IPS-NIHi11 (cell line): ENCODE results near the gene ATF7.
"Not testable (repeated sequence)": the region's sequence is repeated elsewhere in the genome, so short reads cannot be mapped to it uniquely, and the experiment has no call there.

Source experiments
- DNase-seq: peaks from one replicate; pipeline ENCODE4 v3.0.0; 2012; ENCODE audit warnings: mixed read lengths, low spot score

ATF7 gene

DNA sequence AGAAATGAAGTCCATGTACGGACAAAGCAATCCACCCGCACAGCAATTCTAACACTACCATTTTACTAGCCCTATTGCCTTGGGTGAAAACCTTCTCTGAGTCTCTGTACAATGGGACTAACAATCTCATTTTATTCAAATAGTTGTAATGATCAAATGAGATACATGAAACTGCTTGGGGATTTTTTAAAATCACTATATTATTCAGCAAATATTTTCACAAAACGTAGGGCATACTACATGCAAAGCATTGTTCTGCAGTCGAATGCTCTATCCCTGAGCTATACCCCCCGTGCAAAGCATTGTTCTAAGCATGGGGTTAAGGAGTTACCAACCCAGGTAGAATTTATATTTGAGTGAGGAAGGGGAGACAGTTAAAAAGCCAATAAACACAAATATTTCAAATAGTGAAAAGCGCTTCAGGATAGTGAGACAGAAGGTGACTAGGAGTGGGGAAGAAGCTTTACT, 554 bp upstream of the ATF7 start:
- DNase-seq: no peak

DNA sequence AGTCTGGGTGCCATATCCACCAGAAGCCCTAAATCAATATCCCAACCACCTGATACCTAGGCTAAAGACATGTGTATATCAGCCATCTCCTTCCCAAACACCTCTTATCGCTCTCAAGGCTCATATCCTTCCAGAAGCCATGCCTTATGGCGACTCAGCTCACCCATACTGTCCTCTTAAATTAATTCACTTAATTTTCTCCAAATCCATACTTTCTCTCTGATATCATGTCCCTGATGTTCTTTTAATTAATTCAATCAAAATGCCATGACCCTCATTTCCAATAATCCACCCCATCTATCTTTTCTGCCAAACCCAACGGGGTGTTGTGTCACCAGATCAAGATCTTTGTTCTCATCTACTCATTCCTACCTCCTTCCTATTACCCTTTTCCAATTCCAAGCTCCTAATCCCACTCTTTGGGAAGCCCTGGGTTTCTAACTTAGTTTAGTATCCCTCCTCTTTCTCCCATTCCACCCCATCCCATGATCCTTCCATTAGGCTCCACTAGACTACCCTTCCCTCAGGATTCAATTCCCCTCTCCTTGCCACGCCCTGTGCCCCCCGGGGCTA, 723 bp downstream of the ATF7 start:
- DNase-seq: no peak

DNA sequence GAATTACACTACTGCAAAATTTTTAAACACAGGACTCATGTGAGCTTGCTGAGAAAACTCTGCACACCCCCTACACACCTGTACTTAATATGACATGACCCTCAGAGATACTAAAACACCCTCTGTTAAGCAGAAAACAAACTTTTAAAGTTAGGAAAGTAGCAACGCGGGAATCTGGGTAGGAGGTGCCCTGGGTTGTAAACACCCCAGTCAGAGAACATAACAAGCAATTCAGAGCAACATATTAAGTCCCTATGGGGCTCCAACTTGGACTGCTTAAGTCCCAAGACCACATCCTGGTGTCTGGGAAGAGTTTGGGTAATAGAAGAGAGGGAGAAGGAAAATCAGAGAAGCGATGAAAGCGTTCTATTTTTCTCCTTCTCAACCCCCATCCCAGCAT, 1.2 kb downstream of the ATF7 start:
- no peak for DNase-seq

DNA sequence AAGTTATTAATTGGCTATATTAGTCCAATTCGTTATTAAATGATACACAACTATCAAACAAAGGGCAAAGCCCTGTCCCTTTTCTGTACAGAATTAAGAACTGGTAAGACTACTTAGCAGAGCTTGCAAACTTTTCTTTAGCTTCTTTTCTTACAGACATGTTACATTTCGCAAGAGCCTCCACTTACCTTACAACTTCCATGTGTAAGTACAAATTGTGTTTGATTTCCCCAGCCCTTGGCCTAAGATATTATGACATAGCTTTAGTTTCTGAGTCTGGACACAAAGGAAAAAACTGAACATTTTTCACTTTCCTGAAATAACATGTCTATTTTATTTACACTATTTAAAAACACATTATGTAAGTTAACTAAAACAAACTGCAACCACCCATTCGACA, 1.7 kb downstream of the ATF7 start:
- DNase-seq: no peak

DNA sequence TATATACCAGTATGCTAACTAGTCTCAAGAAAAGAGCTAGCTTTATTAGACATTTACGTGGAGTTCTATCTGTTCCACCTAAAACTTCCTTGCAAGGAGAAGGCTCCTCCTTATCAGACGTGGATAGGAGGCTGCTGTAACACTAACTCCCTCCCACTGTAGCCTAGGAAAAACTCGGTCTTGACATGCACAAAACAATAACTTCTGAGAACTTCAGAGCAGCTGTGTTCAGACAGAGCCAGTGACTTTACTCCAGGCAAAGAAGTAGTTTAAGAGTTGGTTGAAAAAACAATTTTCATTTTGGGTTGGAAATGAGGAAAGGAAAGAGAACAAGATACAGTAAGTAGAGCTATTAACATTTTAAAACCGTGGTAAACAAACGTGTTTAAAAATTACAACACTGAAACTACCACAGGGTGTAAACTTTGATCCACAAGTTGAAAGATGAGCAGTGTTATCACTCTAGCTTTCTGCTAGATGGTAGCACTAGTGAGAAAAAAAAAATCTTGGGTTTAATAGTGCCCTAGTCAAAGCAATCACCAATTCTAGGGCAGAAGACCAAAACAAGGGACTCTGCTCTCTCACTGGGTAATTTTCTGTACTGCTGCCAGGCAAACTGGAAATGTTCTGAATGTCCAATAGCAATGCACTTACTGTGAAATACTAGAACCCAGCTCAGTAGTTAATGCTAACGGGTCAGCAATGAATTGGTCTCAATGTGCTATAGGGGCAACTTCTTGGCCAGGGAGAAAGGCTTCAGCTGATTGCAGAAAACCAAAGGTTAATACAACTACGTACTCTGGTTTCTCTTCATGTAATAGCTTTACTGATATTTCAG, 2.4 kb downstream of the ATF7 start:
- DNase-seq: peak; percentile 8

DNA sequence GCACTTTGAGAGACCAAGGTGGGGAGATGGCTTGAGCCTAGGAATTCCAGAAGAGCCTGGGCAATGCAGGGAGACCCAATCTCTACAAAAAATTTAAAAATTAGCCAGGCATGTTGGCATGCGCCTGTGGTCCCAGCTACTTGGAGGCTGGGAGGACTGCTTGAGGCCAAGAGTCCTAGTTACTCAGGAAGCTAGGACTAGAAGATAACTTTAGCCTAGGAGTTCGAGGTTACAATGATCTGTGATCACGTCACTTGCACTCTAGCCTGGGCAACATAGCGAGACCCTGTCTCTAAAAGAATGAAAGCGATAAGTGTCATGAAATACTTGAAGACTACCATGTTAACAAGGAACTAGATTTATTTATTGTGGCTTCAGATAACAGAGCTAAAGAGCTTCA, 3.5 kb downstream of the ATF7 start:
- no peak for DNase-seq

DNA sequence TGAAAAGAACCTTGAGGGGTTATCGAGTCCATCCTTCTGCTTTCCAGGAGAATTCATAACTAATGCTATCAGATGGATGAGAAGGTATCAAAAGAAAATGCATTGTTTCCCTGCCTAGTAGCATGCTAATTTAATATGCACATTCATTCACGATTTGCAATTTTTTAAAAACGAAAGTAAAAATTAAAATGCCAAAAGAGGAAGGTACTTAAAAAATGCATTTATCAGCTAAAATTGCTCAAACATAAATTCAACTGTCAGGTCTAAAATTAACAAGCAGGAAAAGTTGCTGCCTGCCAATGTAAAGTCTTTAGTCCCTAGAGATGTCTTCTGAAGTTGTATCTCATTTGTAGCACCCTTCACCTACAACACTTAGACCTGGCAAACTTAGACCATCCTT, 7.9 kb downstream of the ATF7 start:
- no peak for DNase-seq

DNA sequence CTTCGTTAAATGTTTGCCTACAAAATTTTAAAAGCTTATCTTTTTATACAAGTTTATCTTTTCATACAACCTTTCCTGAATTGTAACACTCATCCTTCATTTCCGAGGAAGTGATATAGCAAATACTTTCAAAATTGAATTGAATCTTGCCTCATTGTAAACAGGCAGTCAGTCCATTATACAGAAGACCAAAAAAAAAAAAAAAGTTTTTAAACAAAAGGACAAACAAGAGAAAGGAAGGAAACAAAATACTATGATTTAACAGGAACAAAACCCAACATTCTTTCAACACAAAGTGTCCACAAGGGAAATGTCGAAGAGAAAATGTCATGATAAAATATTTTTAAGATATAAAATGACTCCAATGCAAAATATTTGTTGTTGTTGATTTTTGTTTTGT, 8.5 kb downstream of the ATF7 start:
- no peak for DNase-seq

DNA sequence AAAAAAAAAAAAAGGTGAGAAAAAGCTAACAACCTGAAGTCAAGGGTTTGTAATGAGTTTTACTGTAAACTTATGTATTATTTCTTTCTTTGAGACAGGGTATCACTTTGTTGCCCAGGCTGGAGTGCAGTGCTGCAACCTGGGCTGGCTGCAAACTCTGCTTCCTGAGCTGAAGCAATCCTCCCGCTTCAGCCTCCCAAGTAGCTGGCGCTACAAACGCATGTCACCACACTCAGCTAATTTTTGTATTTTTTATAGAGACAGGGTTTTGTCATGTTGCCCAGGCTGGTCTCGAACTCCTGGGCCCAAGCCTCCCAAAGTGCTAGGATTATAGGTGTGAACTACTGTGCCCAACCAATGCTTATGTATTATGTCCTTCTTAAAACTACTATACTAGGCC, 9.2 kb downstream of the ATF7 start:
- DNase-seq: no peak

DNA sequence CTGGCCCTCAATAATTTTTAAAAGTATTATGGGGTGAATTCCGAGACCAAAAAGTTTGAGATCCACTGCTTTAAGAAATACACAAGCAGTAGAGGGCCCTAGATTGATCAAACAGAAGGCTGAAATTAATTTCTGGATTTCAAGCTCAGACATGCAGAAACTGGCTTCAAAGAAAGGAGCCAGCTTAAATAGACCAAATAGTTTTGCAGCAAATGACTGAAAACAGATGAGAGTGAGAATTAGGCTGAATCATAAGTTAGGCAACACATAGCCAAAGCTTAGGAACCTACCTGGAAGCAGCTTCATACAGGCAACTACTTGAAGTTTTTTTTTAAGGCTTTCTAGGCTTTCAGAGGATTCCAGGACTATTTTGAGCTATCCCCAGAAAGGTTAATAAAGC, 12.4 kb downstream of the ATF7 start:
- DNase-seq: no peak

DNA sequence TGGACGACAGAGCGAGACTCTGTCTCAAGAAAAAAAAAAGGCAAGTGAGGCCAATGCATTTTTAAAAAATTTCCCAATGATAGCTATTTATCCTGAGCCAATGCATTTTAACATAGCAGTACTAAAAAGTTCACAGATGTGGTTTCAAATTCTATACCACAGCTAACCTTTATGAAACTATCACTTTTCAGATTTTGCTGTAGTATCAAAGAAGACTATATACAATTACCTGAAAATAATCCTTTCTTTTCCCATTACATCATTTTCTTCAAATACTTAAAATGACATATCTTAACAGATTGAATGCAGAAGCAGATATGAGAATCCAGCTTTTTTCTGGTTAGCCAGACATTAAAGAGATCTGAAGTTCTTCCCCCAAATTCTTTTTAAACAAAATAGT, 13.2 kb downstream of the ATF7 start:
- no peak for DNase-seq

DNA sequence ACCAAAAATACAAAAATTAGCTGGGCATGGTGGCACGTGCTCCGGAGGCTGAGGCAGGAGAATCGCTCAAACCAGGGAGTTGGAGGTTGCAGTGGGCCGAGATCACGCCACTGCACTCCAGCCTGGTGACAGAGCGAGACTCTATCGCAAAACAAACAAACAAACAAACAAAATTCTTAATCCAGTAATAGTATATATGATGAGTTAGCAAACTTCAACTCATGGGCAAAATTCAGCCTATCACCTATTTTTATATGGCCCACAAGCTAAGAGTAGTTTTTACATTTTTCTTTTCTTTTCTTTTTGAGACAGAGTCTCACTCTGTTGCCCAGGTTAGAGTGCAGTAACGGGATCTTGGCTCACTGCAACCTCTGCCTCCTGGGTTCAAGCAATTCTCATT, 14.9 kb downstream of the ATF7 start:
- DNase-seq: no peak

DNA sequence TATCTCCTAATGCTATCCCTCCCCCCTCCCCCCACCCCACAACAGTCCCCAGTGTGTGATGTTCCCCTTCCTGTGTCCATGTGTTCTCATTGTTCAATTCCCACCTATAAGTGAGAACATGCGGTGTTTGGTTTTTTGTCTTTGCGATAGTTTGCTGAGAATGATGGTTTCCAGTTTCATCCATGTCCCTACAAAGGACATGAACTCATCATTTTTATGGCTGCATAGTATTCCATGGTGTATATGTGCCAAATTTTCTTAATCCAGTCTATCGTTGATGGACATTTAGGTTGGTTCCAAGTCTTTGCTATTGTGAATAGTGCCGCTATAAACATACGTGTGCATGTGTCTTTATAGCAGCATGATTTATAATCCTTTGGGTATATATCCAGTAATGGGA, 19.5 kb downstream of the ATF7 start:
- DNase-seq: not testable (repeated sequence)

DNA sequence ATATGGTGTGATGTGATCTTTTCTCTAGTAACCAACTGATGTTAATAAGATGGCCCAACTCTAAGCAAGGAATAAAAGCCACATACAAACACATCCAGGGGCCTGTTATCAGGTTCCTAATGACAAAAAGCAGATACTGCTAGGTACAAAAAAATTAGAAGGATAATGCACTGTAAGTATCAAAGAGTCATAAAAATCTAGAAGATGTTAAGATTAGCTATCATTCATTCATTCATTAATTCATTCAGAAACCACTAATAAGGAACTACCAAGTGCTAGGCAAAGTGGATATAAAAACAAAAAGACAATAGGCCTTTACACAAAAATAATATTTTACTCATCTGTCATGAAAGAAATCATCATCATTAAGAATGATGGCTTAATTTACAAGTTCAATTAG, 21.6 kb downstream of the ATF7 start:
- DNase-seq: no peak

DNA sequence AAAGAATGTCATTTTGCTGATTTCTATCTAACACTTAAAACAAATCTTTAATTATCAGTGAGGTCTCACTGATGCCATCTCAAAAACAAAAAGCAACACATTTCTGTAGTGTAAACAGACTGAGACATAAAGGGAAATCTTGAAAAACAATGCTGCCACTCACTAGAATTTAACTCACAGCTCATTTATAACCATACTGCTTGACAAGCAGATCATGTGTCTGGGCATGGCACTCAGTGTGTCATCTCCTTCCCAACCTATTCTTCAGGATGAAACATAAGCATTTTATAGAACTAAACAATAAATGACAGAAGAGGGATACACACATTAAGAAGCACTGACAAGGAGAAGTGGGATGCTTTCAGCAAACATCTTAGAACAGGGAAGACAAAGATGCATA, 22.4 kb downstream of the ATF7 start:
- DNase-seq: no peak

DNA sequence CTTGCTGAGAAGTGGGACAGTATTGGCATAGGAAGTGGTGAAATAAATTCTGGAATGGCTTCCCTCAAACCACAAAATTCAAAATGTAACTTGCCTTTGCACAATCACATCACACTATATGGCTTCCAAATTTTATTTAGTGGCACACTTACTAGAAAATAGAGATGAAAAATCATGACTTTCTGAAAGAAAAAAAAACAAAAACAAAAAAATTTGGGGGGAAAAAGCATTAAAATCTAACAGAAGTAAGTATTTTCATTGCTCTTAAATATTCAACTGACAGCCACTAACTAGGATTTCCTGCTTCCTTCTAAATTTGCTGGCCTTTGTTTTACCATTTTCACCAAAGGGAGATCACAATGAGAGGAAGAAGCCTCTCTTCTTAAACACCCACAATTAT, 23.0 kb downstream of the ATF7 start:
- no peak for DNase-seq

DNA sequence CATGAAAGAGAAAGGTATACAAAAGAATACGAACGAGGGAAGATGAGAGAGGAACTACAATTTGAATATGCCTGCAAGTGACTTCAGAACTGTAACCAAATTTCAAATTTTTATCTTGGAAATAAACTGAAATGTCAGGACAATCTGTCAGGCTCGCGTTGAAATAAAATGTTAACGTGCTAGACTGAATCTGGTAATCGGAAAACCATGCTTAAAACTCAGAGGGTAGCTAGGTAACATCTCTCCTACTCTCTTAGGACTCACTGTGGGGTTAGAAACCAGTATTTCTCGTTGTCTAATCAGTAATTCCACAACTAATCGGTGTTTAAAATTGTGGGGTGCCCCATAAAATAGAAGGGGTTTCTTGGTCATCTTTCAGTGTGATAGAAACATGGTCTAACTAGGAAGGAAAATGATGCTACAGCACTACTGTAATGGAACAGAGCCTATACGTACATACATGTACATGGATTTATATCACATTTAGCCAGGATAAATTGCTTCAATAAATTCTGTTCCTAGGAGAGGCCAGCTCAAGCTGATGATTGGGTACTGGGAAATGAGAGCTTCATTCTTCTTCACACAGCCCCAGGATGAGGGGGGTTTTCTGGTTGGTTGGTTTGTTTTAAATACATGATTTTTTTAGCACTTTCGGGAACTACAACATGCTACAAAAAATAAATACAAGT, 23.9 kb downstream of the ATF7 start:
- no peak for DNase-seq

DNA sequence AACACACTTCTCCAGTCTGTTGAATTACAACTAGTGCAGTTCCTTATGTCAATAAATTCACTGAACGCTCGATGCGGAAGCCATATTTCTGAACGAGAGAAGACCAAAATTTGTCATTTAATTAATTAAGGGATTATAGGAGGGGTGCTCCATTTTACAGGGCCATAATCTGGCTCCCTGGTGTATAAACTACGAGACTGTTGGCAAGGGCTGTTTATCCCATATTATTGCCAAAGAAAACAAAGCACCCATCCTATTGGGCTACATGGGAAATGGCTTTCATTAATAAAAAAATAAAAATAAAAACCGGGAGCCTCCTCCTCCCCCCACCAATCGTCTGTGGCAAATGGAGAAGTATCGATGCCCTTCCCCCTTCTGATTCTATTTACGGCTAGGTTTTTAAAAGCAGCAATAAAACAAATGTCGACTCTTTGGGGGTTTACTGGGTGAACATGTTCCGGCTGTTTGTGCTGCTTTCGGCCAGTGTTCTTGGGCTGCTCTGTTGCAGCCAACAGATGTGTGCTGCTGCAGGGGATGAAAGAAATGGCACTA, 24.8 kb downstream of the ATF7 start:
- DNase-seq: no peak

DNA sequence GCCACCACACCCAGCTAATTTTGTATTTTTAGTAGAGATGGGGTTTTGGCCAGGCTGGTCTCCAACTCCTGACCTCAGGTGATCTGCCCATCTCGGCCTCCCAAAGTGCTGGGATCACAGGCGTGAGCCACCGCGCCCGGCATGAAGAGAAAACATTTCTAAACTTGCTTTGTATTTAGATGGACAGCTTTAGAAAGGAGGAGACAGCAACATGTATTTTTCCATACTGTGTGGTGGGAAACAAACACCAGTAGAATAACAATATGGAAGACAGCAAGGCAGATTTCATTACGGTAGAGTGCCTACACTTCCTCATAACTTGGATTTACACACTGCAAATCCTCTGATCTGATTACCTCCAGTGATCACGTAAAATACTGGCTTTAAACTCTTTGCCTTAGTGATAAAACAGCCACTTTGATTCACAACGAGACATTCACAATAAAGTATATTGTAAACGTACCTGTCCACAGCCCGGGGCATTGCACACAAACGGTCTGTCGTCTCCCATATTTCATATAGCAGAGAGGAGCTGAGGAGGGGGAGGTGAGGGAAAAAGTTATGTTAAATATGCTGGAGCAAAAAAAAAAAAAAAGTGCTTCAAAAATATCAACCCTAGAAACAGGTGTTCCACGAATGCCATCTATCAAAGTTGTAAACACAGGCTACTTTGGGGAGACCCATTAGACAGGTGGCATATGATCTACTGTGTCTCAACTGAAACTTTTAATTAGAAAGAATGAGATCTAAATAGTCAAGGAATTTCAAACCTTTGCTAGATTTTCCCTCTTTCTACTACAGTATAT, 25.5 kb downstream of the ATF7 start:
- DNase-seq: no peak

DNA sequence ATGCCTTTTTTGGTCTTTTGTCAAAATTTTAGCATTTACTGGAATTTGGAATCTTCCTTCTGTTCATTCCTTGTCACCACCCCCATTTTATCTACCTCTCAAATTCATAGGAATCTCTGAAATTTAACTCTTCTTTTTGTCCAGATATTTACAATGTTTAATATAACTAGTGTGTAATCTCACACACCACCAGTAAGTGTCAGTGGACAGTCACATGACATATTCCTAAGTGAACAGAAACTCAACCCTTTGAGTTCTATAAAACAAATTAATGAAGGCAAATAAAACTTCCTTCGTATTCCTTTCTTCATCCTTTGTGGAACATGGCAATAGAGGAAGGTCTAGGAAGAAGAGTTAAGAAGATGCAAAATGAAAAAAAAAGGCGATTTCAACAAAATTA, 26.6 kb downstream of the ATF7 start:
- DNase-seq: no peak

DNA sequence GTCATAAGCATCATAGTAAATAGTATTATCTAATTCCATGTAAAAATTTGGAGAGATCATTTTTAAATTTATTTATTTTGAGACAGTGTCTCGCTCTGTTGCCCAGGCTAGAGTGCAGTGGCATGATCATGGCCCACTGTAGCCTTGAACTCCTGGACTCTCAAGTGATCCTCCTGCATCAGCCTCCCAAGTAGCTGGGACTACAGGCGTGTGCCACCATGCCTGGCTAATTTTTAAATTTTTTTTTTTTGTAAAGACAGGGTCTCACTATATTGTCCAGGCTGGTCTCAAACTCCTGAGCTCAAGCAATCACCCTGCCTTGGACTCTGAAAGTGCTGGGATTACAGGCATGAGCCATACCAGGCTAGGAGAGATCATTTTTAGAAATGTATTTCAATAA, 27.2 kb downstream of the ATF7 start:
- DNase-seq: not testable (repeated sequence)

DNA sequence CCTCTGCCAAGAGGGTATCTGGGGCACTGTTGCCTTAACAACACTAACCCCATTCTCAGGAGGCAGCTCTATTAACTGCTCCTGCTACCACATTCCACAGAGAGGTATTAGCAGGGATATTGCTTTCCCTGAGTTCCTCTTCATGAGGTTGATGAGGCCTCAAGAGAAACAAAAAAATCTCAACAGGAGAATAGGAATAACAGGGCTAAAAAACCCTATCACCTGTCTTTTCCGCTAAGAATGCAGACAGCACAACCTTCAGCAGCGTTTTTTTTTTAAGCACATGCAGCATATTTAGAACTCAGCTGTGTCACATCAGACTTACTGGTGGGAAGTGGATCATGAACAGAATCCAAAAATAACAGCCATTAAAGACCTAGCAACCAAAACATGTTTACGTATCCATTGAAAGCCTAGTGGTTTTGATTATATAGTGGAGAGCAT, 29.2 kb downstream of the ATF7 start:
- DNase-seq: no peak
